Measurements from ENCODE around the gene ACYP2.
A peak's percentile ranks its signal among the peaks of the same experiment; 100 is the strongest.
"Not testable (repeated sequence)": the region's sequence is repeated elsewhere in the genome, so short reads cannot be mapped to it uniquely, and the experiment has no call there.

ACYP2 gene

GRCh38 chr2:54274781-54275242, 159.4 kb downstream of the ACYP2 start:
- DNase-seq: peak in 1 of 2 experiments; percentile 12

DNA sequence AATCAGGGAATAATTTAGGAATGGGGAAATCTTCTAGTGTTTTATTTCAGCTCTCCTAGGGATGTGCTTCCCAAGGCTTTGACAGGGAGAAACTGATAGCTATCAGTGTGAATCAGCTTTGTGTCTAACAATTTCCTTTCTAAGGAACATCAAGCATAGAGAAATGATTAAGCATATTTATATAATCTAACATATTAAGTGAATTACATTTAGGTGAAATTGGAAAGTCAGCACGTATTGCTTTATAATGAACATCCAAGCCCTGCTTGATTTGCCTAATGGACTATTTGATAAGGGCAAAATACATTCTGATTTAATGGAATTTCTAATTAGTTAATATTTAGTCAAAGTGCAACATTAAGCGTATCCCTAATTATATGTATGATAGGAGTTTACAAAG, 160.1 kb downstream of the ACYP2 start:
- no peak for DNase-seq

DNA sequence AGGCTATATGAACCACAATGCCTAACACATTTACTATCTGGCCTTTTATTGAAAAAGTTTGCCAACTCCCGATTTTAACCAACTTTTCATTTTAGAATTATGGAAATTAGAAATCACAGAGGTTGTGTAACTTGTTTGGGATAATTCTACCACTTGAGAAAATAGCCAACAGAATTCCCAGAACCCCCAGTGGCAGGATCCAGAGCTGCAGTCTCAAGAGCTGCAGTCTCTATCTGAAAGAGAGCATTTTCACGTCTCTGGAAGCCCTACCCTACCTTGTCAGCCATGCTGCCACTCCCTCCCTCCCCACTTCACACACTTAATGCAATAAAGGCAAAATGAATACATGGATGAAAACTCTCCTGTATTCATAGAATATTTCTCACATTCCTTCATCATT, 164.0 kb downstream of the ACYP2 start:
- no peak for DNase-seq

- DNase-seq: no peak
Observed at GRCh38 chr2:54284826-54285225, 169.4 kb downstream of the ACYP2 start.

GRCh38 chr2:54285451-54285850, 170.0 kb downstream of the ACYP2 start:
- DNase-seq: no peak

DNA sequence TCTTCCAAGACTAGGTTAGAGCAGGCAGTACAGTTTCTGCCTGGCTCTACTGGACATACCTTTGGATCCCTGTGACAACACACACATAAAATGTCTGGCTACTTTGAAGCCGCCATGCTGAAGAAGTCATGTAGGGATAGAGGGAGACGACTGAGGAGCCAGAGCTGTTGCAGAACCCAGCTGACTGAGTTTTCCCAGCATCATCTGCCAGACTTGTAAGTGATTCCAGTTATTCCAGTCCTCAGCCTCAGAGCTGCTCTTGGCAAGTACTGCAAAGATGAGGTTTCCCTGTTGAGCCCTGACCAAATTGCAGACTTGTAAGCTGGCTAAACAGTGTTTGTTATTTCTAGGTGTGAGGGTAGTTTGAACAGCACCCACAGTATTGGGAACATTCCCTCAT, 172.1 kb downstream of the ACYP2 start:
- DNase-seq: no peak

- no peak for DNase-seq
Observed at GRCh38 chr2:54289917-54290316, 174.5 kb downstream of the ACYP2 start.

DNA sequence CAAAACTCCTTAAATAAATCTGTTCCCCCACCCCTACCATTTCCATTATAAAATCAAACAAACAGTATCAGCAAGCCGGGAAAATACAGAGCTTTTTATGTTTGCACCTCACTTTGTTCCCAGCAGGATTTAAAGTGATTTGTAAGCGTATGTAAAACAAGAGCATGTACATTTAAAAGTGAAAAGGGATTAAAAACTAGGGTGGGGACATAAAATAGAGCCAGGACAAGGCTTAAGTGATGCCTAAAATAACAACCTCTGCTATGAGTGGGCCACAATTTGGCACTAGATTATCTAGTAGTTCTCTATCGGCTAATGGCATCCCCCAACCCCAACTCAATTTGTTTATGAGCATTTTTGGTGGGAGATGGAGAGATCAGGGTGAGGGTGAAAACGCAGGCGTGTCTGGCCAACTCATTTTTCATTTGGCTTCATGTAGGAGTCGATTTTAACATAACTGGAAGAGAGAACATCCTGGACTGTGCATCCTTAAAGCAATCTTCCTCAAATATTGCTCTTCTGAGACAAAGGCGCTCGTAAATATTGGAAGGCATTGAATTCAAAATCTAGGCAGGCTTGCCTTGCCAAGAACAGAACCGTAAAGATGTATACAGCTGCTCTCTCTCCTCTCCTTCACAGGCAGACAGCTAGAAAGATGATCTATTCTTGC, 175.1 kb downstream of the ACYP2 start:
- DNase-seq: no peak

- not testable (repeated sequence) for DNase-seq
Observed at GRCh38 chr2:54294665-54295064, 179.2 kb downstream of the ACYP2 start.

DNA sequence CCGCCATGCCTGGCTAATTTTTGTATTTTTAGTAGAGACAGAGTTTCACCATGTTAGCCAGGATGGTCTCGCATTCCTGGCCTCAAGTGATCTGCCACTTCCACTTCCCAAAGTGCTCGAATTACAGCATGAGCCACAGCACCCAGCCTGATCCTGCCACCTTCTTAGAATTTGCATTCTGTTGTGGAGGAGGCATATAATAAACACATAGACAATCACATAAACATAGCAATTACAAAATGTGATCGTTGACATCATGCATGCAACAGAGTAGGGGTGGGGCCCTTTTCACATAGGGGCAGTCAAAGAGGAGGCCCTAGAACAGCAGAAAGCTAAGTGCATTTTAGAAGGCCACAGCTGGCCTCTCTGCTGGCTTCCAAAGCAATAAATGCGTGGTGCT, 180.5 kb downstream of the ACYP2 start:
- no peak for DNase-seq

- no peak for DNase-seq
Observed at GRCh38 chr2:54298514-54298913, 183.1 kb downstream of the ACYP2 start.

DNA sequence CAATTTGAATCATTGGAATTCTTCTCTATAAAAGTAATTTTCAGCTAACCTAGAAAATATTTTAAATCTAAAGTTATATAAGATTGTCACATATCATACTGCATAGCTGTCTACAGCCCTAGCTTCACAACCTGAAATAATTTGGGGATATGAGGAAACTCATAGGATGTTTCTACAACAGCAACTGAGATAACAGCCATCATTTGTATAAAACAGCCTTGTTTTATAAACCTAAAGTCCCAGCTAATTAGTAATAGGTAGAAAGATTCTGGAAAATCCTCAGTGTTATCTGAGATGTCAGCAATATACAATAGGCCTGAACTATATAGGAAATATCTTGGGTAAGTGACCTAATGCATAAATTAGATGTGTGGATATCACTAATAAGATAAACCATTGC, 188.2 kb downstream of the ACYP2 start:
- DNase-seq: no peak

DNA sequence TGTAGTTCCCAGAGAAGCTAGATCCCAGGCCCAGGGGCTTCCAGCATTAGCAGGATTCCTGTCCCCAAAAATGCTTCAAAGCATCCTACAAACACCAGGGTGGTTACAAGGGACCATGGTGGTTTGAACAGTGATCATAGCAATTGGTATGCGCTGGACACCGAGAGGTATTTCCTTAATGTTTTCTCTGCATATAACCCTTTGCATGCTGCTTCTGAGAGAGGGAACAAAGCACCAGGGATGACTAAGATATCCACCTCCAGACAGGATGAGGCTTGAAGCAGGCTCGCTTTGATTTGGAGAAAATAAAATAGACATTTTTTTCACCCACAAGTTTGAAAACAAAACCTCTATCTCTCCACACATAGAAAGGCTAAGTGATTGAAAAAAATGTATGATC, 191.1 kb downstream of the ACYP2 start:
- no peak for DNase-seq

GRCh38 chr2:54308186-54308585, 192.8 kb downstream of the ACYP2 start:
- no peak for DNase-seq

- DNase-seq: no peak
Observed at GRCh38 chr2:54308782-54309181, 193.4 kb downstream of the ACYP2 start.

DNA sequence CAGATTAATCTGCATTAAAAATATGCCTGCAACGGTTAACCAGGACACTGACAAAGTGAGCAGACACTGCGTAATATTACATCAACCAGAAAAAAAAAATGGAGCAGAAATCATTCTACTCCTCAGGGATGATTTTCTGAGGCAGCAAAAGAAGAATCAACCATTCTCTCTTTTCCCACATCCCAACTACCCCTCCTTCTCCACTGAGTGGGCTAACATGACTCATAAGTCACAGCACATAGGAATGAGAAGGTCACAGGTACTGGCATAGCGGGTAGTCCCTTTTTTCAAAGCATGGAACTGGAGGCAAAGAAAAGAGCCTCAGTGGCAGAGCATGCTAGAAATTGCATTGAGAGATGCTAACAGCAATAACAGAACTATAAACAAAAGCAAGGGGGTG, 194.9 kb downstream of the ACYP2 start:
- no peak for DNase-seq

DNA sequence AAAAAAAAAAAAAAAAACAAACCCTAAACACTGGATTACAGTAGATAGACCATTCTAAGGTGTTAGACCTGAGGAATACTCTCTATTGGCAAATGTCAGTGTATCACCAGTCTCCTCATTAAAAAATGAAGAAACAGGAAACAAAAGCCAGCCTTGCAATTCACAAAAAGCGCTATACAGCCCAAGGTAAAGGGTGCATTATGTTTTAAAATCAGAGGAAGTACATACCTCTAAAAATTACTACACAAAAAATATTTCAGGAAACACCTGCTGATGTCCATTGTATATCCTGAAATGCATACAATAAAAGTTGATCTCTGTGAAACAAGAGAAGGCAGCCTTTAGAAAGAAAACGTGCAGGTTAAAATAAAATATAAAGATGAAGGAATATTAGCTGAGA, 195.5 kb downstream of the ACYP2 start:
- DNase-seq: peak in 1 of 2 experiments; percentile 16

GRCh38 chr2:54313147-54313546, 197.7 kb downstream of the ACYP2 start:
- no peak for DNase-seq

GRCh38 chr2:54317973-54318372, 202.6 kb downstream of the ACYP2 start:
- no peak for DNase-seq

- DNase-seq: no peak
Observed at GRCh38 chr2:54318821-54319220, 203.4 kb downstream of the ACYP2 start.

GRCh38 chr2:54321047-54321446, 205.6 kb downstream of the ACYP2 start:
- no peak for DNase-seq

GRCh38 chr2:54324517-54324916, 209.1 kb downstream of the ACYP2 start:
- not testable (repeated sequence) for DNase-seq

DNA sequence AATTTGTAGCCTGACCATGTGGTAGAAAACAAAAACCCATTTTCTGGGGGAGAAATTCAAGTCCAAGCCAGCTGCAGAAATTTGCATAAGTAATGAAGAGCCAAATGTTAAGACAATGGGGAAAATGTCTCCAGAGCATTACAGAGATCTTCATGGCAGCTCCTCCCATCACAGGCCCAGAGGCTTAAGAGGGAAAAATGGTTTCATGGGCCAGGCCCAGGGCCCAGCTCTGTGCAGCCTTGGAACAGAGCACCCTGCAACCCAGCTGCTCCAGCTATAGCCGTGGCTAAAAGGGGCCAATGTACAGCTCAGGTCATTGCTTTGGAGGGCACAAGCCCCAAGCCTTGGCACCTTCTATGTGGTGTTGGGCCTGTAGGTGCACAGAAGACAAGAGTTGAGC, 209.7 kb downstream of the ACYP2 start:
- no peak for DNase-seq

DNA sequence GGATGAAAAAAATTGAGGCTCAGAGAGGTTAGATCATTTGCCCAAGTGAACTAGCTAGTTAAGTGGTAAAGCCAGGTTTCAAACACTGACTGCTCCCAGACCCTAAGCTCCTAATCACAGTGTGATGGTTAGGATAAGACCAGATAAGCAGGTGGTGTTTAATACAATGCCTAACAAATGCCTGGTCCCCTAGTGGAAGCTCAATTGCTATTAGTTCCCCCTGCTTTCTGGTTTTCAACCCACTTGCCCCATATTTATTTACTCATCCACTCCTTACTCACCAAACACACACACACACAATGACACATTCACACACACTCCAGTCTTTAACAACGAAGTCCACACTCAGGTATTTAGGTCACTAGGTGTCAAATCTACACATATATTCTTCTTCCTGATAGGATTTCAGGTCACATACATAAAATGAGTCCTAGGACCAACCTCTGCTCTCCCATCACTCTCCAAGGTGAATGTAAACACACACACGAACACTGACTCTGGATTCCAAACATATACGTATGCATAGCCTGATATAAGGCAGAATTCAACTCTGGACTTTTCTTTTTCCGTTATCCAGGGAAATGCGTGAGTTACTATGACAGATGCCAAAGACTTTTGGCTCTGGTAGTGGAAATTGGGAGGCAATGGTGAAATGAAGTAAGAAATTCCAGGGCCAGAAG, 214.2 kb downstream of the ACYP2 start:
- peak in 1 of 2 experiments; percentile 43 for DNase-seq
